H9 (cell line): Measurements from ENCODE around the gene MORC2. TPM values are rescaled to one million over a fixed set of nuclear protein-coding genes. Genes with fewer than 3 reads are reported as not detected.

ENCODE experiments used
- DNase-seq: peaks from one replicate; pipeline ENCODE4 v3.0.0-alpha.2; 2017
- H2AFZ ChIP-seq: one replicate; pipeline ENCODE4 v1.6.1; 2013; ENCODE audit warnings: mild to moderate bottlenecking, low read length, control low read depth, moderate library complexity
- H2AK5ac ChIP-seq: 2 replicates; pipeline ENCODE4 v1.6.1; 2013; ENCODE audit warnings: low read length, control low read depth, mixed read lengths; ENCODE audit not compliant: insufficient read length
- H2BK120ac ChIP-seq: one replicate; pipeline ENCODE4 v1.6.1; 2013; ENCODE audit warnings: low read depth, mild to moderate bottlenecking, low read length, control low read depth, inconsistent platforms; ENCODE audit not compliant: poor library complexity, severe bottlenecking
- H2BK12ac ChIP-seq: 2 replicates; pipeline ENCODE4 v1.6.1; 2013; ENCODE audit warnings: low read length, control low read depth, mixed read lengths, low read depth; ENCODE audit not compliant: insufficient read length
- H2BK15ac ChIP-seq: 2 replicates; pipeline ENCODE4 v1.6.1; 2013; ENCODE audit warnings: low read depth, low read length, control low read depth
- H2BK20ac ChIP-seq: one replicate; pipeline ENCODE4 v1.6.1; 2013; ENCODE audit warnings: low read depth, mild to moderate bottlenecking, low read length, control low read depth, inconsistent platforms; ENCODE audit not compliant: poor library complexity, severe bottlenecking
- H2BK5ac ChIP-seq: 2 replicates; pipeline ENCODE4 v1.6.1; 2013; ENCODE audit warnings: low read length, control low read depth, mixed read lengths; ENCODE audit not compliant: insufficient read length
- H3K14ac ChIP-seq: 2 replicates; pipeline ENCODE4 v1.6.1; 2013; ENCODE audit warnings: low read length, control low read depth; ENCODE audit not compliant: insufficient read depth
- H3K18ac ChIP-seq: 2 replicates; pipeline ENCODE4 v1.6.1; 2013; ENCODE audit warnings: low read depth, mild to moderate bottlenecking, mixed read lengths, low read length, control low read depth; ENCODE audit not compliant: insufficient read length
- H3K23ac ChIP-seq: 2 replicates; pipeline ENCODE4 v1.6.1; 2013; ENCODE audit warnings: low read length, control low read depth, mixed read lengths, low read depth; ENCODE audit not compliant: insufficient read length
- H3K23me2 ChIP-seq: 2 replicates; pipeline ENCODE4 v1.6.1; 2013; ENCODE audit warnings: low read depth, mild to moderate bottlenecking, mixed read lengths, low read length, control low read depth; ENCODE audit not compliant: insufficient read length, poor library complexity, severe bottlenecking
- H3K27ac ChIP-seq: 2 replicates; pipeline ENCODE4 v1.5.1; 2013; ENCODE audit warnings: low read length, control low read depth, mixed read lengths, low read depth; ENCODE audit not compliant: insufficient read length
- H3K27me3 ChIP-seq: 2 replicates; pipeline ENCODE4 v1.6.1; 2013; ENCODE audit warnings: low read length, control low read depth, inconsistent platforms; ENCODE audit not compliant: insufficient read depth
- H3K4ac ChIP-seq: 2 replicates; pipeline ENCODE4 v1.6.1; 2013; ENCODE audit warnings: low read depth, mild to moderate bottlenecking, control low read depth, inconsistent platforms, low read length, moderate library complexity
- H3K4me1 ChIP-seq: 2 replicates; pipeline ENCODE4 v1.6.1; 2013; ENCODE audit warnings: low read length, control low read depth, inconsistent platforms; ENCODE audit not compliant: insufficient read depth
- H3K4me2 ChIP-seq: 2 replicates; pipeline ENCODE4 v1.6.1; 2013; ENCODE audit warnings: low read length, control low read depth, mixed read lengths; ENCODE audit not compliant: insufficient read length, insufficient read depth
- H3K56ac ChIP-seq: 2 replicates; pipeline ENCODE4 v1.6.1; 2013; ENCODE audit warnings: low read depth, mild to moderate bottlenecking, mixed read lengths, low read length, control low read depth; ENCODE audit not compliant: insufficient read length
- H3K79me1 ChIP-seq: 2 replicates; pipeline ENCODE4 v1.6.1; 2013; ENCODE audit warnings: low read depth, mild to moderate bottlenecking, moderate library complexity, low read length, control low read depth, inconsistent platforms; ENCODE audit not compliant: insufficient read depth, poor library complexity, severe bottlenecking
- H3K79me2 ChIP-seq: 2 replicates; pipeline ENCODE4 v1.6.1; 2013; ENCODE audit warnings: low read length, control low read depth, inconsistent platforms; ENCODE audit not compliant: insufficient read depth
- H3K9ac ChIP-seq: 2 replicates; pipeline ENCODE4 v1.6.1; 2013; ENCODE audit warnings: low read length, control low read depth, mixed read lengths; ENCODE audit not compliant: insufficient read length; ENCODE audit errors: extremely low read depth
- H3K9me3 ChIP-seq: one replicate; pipeline ENCODE4 v1.6.1; 2013; ENCODE audit warnings: low read depth, low read length, inconsistent platforms; ENCODE audit not compliant: control insufficient read depth
- H3T11ph ChIP-seq: one replicate; pipeline ENCODE4 v1.6.1; 2013; ENCODE audit warnings: mild to moderate bottlenecking, low read length, control low read depth, inconsistent platforms
- H4K20me1 ChIP-seq: one replicate; pipeline ENCODE4 v1.6.1; 2013; ENCODE audit not compliant: control insufficient read depth, insufficient read length, insufficient read depth
- H4K5ac ChIP-seq: 2 replicates; pipeline ENCODE4 v1.6.1; 2013; ENCODE audit warnings: low read depth, mild to moderate bottlenecking, mixed read lengths, low read length, control low read depth; ENCODE audit not compliant: insufficient read length
- H4K8ac ChIP-seq: replicated peaks from 2 replicates; pipeline ENCODE4 v1.6.1; 2013; ENCODE audit warnings: low read length, control low read depth, mixed read lengths, low read depth; ENCODE audit not compliant: insufficient read length
- H4K91ac ChIP-seq: 2 replicates; pipeline ENCODE4 v1.6.1; 2013; ENCODE audit warnings: low read depth, mild to moderate bottlenecking, moderate library complexity, mixed read lengths, low read length, control low read depth; ENCODE audit not compliant: insufficient read length
- H3K27ac Mint-ChIP-seq, 3 experiments: 2 replicates in 2 of 3; 3 replicates in 1 of 3; pipeline ENCODE4 v1.8.0; 2020 to 2021; ENCODE audit warnings: mixed read lengths in 3 of 3, mild to moderate bottlenecking in 1 of 3, moderate library complexity in 1 of 3
- H3K27me3 Mint-ChIP-seq: 2 replicates; pipeline ENCODE4 v1.8.0; 2021; ENCODE audit warnings: low read depth, mild to moderate bottlenecking, moderate library complexity, mixed read lengths
- H3K36me3 Mint-ChIP-seq, 3 experiments: 2 replicates in 2 of 3; 3 replicates in 1 of 3; pipeline ENCODE4 v1.8.0; 2020 to 2021; ENCODE audit warnings: low read depth in 3 of 3, mixed read lengths in 3 of 3; ENCODE audit not compliant: insufficient read depth in 1 of 3
- H3K4me1 Mint-ChIP-seq, 2 experiments: 2 replicates each; pipeline ENCODE4 v1.8.0; 2020; ENCODE audit warnings: mixed read lengths in 2 of 2
- H3K4me3 Mint-ChIP-seq, 2 experiments: 2 replicates in 1 of 2; 3 replicates in 1 of 2; pipeline ENCODE4 v1.8.0; 2020 to 2021; ENCODE audit warnings: mild to moderate bottlenecking in 2 of 2, mixed read lengths in 2 of 2, moderate library complexity in 1 of 2
- H3K9me3 Mint-ChIP-seq, 2 experiments: 2 replicates in 1 of 2; 3 replicates in 1 of 2; pipeline ENCODE4 v1.8.0; 2020; ENCODE audit warnings: mild to moderate bottlenecking in 2 of 2, mixed read lengths in 2 of 2, moderate library complexity in 1 of 2
- CTCF ChIP-seq: fragments of 200-600 bp; sonication (generic); conservative IDR thresholded peaks from 3 replicates; pipeline ENCODE4 v1.8.0; 2021; ENCODE audit warnings: antibody characterized with exemption, mild to moderate bottlenecking
- WGBS: extraction: QIAGEN DNeasy Blood & Tissue Kit; methylation state at CpG from one replicate; pipeline ENCODE4 v1.1.7; 2013; ENCODE audit warnings: missing lambda C conversion rate, low lambda C conversion rate, mixed read lengths; ENCODE audit not compliant: insufficient read length; ENCODE audit errors: extremely low coverage; 5-methylcytosine and 5-hydroxymethylcytosine counted together
- total RNA-seq: library from RNA; stranded (reverse); gene quantifications from 2 replicates; pipeline ENCODE4 v1.2.1, GENCODE V29; 2021

The MORC2 gene
- total RNA-seq, 1 experiment from 2014 or later: 37.4 TPM

- Mint-ChIP-seq H3K27me3 (peaks cover 3% of the 10 kb centered on the region), H3K36me3 (peaks cover 3 to 26% (median 10%) of the 10 kb centered on the region in 3 experiments), H3K4me1 (no peaks in the 10 kb centered on the region), H3K4me3 (no peak overlapping the region), H3K9me3 (peaks cover 12 to 20% of the 10 kb centered on the region in 2 experiments), H3K27ac (no peak overlapping the region)
- Histone ChIP-seq H2AFZ (no peak overlapping the region), H3K79me2 (no peaks in the 10 kb centered on the region), H3K18ac (no peak overlapping the region), H4K20me1 (no peaks in the 10 kb centered on the region), H2BK120ac (no peak overlapping the region), H3K4me2 (no peak overlapping the region), H2BK15ac (no peak overlapping the region), H3K4me1 (no peaks in the 10 kb centered on the region), H3K14ac (no peak overlapping the region), H3K9ac (no peak overlapping the region), H4K5ac (no peak overlapping the region), H3K23me2 (no peaks in the 10 kb centered on the region), H3K23ac (no peak overlapping the region), H4K91ac (no peak overlapping the region), H4K8ac (no peak overlapping the region), H3K9me3 (no peaks in the 10 kb centered on the region), H3K79me1 (no peaks in the 10 kb centered on the region), H3K27me3 (no peaks in the 10 kb centered on the region), H2BK12ac (no peak overlapping the region), H2BK20ac (no peak overlapping the region), H2BK5ac (no peak overlapping the region), H3T11ph (no peak overlapping the region), H3K4ac (no peak overlapping the region), H2AK5ac (no peak overlapping the region), H3K56ac (no peak overlapping the region), H3K27ac (no peak overlapping the region)
- DNase-seq: no peak
- no peak for TF ChIP-seq CTCF
- no CpG with 5 or more reads among the region's 1 CpG for WGBS
Measured at GRCh38 chr22:30994960-30995359, 26.4 kb upstream of the MORC2 start.
